Parathyroid adenoma (tissue), 2 donors: Measurements from ENCODE around the gene BICDL1.
A peak's percentile ranks its signal among the peaks of the same experiment; 100 is the strongest.

ENCODE experiments used
- H2AFZ ChIP-seq: fragments of 300-600 bp; sonication (generic); one replicate; pipeline ENCODE4 v1.7.0; 2017; ENCODE audit warnings: antibody characterized with exemption, mild to moderate bottlenecking
- H3K27ac ChIP-seq: fragments of 300-600 bp; sonication (generic); one replicate; pipeline ENCODE4 v1.7.0; 2017
- H3K27me3 ChIP-seq: fragments of 300-600 bp; sonication (generic); one replicate; pipeline ENCODE4 v1.7.0; 2017; ENCODE audit warnings: low read length; ENCODE audit not compliant: control insufficient read depth, insufficient read depth
- H3K36me3 ChIP-seq: fragments of 300-600 bp; sonication (generic); one replicate; pipeline ENCODE4 v1.7.0; 2017; ENCODE audit warnings: low read length; ENCODE audit not compliant: control insufficient read depth, insufficient read depth
- H3K4me1 ChIP-seq: fragments of 300-600 bp; sonication (generic); one replicate; pipeline ENCODE4 v1.7.0; 2017; ENCODE audit warnings: control low read depth
- H3K4me2 ChIP-seq: fragments of 300-600 bp; sonication (generic); one replicate; pipeline ENCODE4 v1.7.0; 2017; ENCODE audit warnings: low read length
- H3K4me3 ChIP-seq: fragments of 300-600 bp; sonication (generic); one replicate; pipeline ENCODE4 v1.7.0; 2017; ENCODE audit warnings: low read depth, low read length
- H3K79me2 ChIP-seq: fragments of 300-600 bp; sonication (generic); one replicate; pipeline ENCODE4 v1.7.0; 2017; ENCODE audit warnings: control low read depth
- H3K9ac ChIP-seq: fragments of 300-600 bp; sonication (generic); one replicate; pipeline ENCODE4 v1.7.0; 2017; ENCODE audit warnings: mild to moderate bottlenecking
- H3K9me3 ChIP-seq: fragments of 300-600 bp; sonication (generic); one replicate; pipeline ENCODE4 v1.7.0; 2017; ENCODE audit warnings: low read length; ENCODE audit not compliant: control insufficient read depth
- CTCF ChIP-seq: fragments of 300-600 bp; sonication (generic); IDR thresholded peaks from one replicate; pipeline ENCODE4 v1.7.0; 2017; ENCODE audit warnings: antibody characterized with exemption, mild to moderate bottlenecking
- donor health status: primary hyperparathyroidism.

The BICDL1 gene

GRCh38 chr12:120078868-120079267 lies 89.8 kb downstream of the BICDL1 start:
- no peak overlapping the region for H3K27ac ChIP-seq
- no peaks in the 10 kb centered on the region for H3K9me3 ChIP-seq
- no peak overlapping the region for H2AFZ ChIP-seq
- no peaks in the 10 kb centered on the region for H3K36me3 ChIP-seq
- no peaks in the 10 kb centered on the region for H3K79me2 ChIP-seq
- no peak overlapping the region for H3K4me2 ChIP-seq
- no peak overlapping the region for H3K4me3 ChIP-seq
- TF ChIP-seq CTCF: no peak
- H3K4me1 ChIP-seq: no peaks in the 10 kb centered on the region
- H3K9ac ChIP-seq: no peak overlapping the region
- H3K27me3 ChIP-seq: no peaks in the 10 kb centered on the region

- Histone ChIP-seq H3K79me2 (no peaks in the 10 kb centered on the region), H3K27me3 (no peaks in the 10 kb centered on the region), H3K27ac (no peak overlapping the region), H3K4me3 (no peak overlapping the region), H3K4me1 (no peaks in the 10 kb centered on the region), H2AFZ (no peak overlapping the region), H3K4me2 (no peak overlapping the region), H3K9ac (no peak overlapping the region), H3K9me3 (no peaks in the 10 kb centered on the region), H3K36me3 (no peaks in the 10 kb centered on the region)
- TF ChIP-seq CTCF: no peak
Measured at GRCh38 chr12:120079411-120080400, 90.7 kb downstream of the BICDL1 start.

- Histone ChIP-seq H3K4me1 (peaks cover 2% of the 10 kb centered on the region), H3K4me3 (no peak overlapping the region), H3K9ac (no peak overlapping the region), H3K79me2 (no peaks in the 10 kb centered on the region), H3K27me3 (no peaks in the 10 kb centered on the region), H3K4me2 (no peak overlapping the region), H3K36me3 (no peaks in the 10 kb centered on the region), H2AFZ (no peak overlapping the region), H3K27ac (no peak overlapping the region), H3K9me3 (no peaks in the 10 kb centered on the region)
- no peak for TF ChIP-seq CTCF
Measured at GRCh38 chr12:120081641-120082040, 92.6 kb downstream of the BICDL1 start.

GRCh38 chr12:120085920-120086645 lies 97.0 kb downstream of the BICDL1 start:
- peak overlapping the region; percentile 68 for H3K27ac ChIP-seq
- H3K4me3 ChIP-seq: no peak overlapping the region

More at GRCh38 chr12:120085920-120086645, 97.0 kb downstream of the BICDL1 start:
- peaks cover 3% of the 10 kb centered on the region for H3K4me1 ChIP-seq
- H3K4me2 ChIP-seq: peak overlapping the region; percentile 81
- peak overlapping the region; percentile 98 for H2AFZ ChIP-seq
- H3K79me2 ChIP-seq: peaks cover 2% of the 10 kb centered on the region
- no peaks in the 10 kb centered on the region for H3K27me3 ChIP-seq
- no peak for TF ChIP-seq CTCF
- no peak overlapping the region for H3K9ac ChIP-seq
- H3K9me3 ChIP-seq: no peaks in the 10 kb centered on the region
- H3K36me3 ChIP-seq: no peaks in the 10 kb centered on the region
